RPMI8226 (cell line): ENCODE results near the gene SLC37A1.
"Not testable (repeated sequence)": the region's sequence is repeated elsewhere in the genome, so short reads cannot be mapped to it uniquely, and the experiment has no call there.

Source experiments
- DNase-seq: peaks from one replicate; pipeline ENCODE4 v3.0.0-alpha.2; 2015

Gene SLC37A1

GRCh38 chr21:42622284-42622683 lies 108.6 kb downstream of the SLC37A1 start:
- DNase-seq: no peak

GRCh38 chr21:42623694-42624093 lies 110.0 kb downstream of the SLC37A1 start:
- no peak for DNase-seq

DNA sequence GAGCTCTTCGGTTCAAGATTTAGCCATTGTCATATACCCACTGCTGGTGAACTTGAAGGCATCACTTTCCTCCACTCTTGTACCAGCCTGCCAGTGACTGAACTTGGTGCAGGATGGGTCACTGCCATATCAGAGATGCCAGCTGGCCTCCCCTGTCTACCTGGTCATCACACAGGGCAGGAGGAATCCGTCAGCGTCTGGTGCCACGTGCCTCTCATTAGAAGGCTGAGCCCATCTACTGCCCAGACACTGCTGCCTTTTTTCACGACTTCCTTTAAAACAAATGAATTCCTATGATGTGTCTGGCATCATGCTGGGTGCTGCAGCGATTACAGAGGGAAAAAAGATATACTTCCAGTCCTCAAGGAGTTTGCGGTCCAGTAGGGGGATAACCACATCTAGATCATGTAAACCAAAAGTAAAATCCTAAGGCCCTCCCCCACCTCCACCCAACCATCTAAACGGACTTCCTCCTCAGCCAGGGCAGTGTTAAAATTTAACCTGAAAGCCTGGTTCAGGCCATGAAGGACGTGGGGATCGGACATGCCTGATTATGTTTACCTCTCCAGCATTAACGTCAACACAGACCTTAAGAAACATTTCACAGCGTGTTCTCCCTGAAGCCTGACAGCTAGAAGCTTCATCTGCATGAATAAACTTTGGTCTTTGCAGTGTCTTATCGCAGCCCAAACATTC lies 110.6 kb downstream of the SLC37A1 start:
- no peak for DNase-seq

- no peak for DNase-seq
Observed at GRCh38 chr21:42624936-42625335, 111.3 kb downstream of the SLC37A1 start.

DNA sequence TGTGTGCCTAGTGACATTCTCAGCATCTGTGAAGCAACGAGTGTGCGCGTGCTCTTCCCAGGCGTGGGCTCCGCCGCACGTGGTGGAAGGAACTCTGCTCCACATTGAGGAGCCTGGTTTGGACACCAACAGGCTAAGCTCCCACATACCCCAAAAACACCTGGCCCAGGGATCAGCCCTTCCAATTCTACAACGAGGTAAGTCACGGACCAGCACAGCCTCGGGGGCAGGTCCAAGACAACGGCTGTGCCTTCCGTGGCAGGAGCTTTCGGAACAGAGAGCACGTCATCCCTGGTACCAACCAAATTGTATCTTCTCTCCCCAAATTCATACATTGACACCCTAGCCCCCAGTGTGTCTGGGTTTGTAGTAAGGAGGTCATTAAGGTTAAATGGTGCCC lies 112.5 kb downstream of the SLC37A1 start:
- DNase-seq: no peak

DNA sequence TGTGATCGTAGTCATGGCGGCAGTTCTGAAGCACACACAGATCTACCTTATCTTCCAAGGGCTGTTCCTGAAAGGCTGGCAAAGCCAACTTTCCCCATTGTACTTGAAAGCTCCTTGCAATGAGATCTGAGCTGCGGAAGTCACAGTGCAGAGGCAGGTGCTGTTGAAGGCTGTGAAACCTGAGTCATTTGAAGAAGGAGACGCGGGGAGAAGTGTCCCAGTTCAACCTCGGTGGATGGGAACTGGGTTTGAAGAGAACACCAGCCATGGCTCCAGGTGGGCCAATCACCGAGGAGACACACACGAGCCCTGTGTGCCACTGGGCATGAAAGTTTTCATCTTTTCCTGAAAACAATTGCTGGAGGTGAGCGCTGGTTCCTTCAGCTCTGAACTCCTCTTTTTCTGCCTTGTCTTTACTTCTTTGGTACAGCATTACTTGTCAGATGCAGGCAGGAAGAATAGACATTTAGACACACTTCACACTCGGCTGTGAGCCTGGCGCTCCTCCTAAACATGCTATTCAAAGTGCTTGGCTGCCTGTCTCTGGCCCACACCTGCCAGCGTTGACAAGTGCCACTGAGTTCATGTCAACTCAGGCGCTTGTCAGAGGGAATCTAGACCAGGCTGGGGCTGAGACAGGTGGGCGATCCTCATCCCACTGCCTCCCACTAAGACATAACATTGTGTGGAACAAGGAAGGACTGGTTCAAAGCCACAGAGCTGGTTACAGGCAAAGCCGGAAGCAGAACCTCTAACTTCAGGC lies 114.1 kb downstream of the SLC37A1 start:
- DNase-seq: no peak

DNA sequence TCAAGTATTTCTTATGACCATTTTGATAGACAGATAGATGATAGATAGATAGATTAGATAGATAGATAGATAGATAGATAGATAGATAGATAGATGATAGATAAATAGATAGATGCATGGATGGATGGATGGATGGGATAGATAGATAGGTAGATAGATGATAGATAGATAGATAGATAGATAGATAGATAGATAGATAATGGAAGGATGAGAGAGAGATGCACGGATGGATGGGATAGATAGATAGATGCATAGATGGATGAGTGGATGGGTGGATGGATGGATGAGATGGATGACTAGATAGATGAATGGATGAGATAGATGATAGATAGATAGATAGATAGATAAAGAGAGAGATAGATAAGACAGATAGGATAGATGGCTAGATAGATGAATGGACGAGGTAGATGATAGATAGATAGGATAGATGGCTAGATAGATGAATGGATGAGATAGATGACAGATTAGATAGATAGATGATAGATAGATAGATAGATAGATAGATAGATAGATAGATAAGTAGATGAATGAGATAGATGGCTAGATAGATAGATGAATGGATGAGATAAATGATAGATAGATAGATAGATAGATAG lies 114.9 kb downstream of the SLC37A1 start:
- not testable (repeated sequence) for DNase-seq

DNA sequence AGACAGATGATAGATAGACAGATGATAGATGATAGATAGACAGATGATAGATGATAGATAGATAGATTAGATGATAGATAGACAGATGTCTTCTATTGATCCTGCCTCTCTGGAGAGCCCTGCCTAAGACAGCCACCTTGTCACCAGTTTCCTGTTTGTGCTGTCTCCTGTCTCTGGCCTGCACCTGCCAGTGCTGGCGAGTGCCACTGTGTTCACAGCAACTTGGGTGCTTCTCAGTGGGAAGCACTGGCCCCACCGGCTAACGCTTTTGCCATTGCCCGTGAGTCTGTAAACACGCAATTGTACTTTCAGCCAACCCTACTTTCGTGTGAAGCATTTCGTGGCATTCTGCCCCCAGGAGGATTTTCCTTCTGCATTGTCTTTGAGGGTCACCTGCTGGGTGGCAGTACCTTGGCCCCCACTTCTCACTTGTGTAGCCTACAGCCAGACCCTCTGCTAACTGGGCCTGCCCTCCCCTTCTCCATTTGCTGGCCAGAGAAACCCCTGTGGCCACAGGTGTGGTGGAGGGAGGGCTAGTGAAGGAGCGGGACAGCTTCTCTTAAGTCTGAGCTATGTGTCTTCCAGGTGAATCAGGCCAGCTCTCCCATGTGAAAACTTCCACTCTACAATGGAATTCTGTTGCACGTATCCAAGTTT lies 116.4 kb downstream of the SLC37A1 start:
- no peak for DNase-seq

DNA sequence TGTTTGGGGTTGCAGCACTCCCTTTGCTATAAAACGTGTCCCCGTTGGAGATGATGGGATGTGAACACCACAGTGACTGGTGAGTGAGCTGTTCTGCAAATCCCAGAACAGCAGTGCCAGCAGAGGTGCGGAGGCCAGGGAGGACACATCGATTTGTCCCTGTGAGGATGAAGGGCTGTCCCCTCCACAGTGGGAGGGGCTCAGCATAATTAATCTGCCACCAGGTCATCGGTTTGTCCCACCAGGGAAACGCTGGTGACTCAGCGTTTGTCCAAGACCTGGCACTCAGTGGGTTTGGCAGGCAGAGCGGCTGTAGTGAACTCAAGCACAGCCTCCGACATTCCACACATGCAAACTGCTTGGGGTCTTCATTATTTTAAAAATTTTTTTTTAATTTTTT lies 117.0 kb downstream of the SLC37A1 start:
- DNase-seq: no peak
